Brain microvascular endothelial cell (primary cell): ENCODE data around the gene LCN12.

Source experiments
- DNase-seq: peaks from one replicate; pipeline ENCODE4 v3.0.0-alpha.2; 2020
- H3K27ac ChIP-seq: fragments of 250-450 bp; sonication (Bioruptor Pico); 2 replicates; pipeline ENCODE4 v1.5.1; 2020; ENCODE audit warnings: mild to moderate bottlenecking, moderate library complexity
- H3K27me3 ChIP-seq: fragments of 250-450 bp; sonication (Bioruptor Pico); replicated peaks from 2 replicates; pipeline ENCODE4 v1.5.1; 2020; ENCODE audit warnings: mild to moderate bottlenecking
- H3K36me3 ChIP-seq: fragments of 250-450 bp; sonication (Bioruptor Pico); replicated peaks from 2 replicates; pipeline ENCODE4 v1.5.1; 2020; ENCODE audit warnings: mild to moderate bottlenecking
- H3K4me3 ChIP-seq: 2 replicates; pipeline ENCODE4 v1.5.1; 2011; ENCODE audit warnings: low read depth, mild to moderate bottlenecking, control low read depth, low read length, moderate library complexity
- in situ Hi-C: cut with HindIII; loops from 2 replicates; pipeline ENCODE4 v1.10.0; 2017; ENCODE audit warnings: low sequenced_read_pairs, low pct_ligation_motif_present
- TF ChIP-seq, protein P1 (sequence below): IDR thresholded peaks from 2 replicates; pipeline ENCODE4 v1.5.1; 2011; ENCODE audit warnings: low read depth, mild to moderate bottlenecking, moderate library complexity, low read length, control low read depth, inconsistent platforms; ENCODE audit errors: missing control alignments

LCN12 gene

DNA sequence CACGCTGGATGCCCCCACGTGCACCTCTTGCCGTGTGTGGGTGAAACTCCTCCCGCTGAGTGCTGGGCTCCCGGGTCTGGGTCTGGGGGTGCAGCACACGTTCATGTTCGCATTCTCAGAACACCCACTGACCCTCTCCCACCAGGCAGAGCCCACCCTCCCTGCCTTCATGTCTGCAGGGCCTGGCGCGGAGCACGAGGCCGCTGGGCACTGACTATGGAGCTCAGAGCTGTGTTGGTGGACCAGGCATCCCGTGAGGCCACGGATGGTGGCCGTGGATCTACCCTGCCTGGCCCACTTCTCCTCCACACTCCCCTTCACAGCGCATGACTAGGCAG is 8.8 kb downstream of the LCN12 start:
- no peaks in the 10 kb centered on the region for H3K36me3 ChIP-seq
- no peak overlapping the region for H3K4me3 ChIP-seq
- no peaks in the 10 kb centered on the region for H3K27me3 ChIP-seq
- no peak overlapping the region for H3K27ac ChIP-seq
- TF ChIP-seq, protein P1, sequence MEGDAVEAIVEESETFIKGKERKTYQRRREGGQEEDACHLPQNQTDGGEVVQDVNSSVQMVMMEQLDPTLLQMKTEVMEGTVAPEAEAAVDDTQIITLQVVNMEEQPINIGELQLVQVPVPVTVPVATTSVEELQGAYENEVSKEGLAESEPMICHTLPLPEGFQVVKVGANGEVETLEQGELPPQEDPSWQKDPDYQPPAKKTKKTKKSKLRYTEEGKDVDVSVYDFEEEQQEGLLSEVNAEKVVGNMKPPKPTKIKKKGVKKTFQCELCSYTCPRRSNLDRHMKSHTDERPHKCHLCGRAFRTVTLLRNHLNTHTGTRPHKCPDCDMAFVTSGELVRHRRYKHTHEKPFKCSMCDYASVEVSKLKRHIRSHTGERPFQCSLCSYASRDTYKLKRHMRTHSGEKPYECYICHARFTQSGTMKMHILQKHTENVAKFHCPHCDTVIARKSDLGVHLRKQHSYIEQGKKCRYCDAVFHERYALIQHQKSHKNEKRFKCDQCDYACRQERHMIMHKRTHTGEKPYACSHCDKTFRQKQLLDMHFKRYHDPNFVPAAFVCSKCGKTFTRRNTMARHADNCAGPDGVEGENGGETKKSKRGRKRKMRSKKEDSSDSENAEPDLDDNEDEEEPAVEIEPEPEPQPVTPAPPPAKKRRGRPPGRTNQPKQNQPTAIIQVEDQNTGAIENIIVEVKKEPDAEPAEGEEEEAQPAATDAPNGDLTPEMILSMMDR: no peak
- in situ Hi-C loops: no loop called here
- DNase-seq: no peak

DNA sequence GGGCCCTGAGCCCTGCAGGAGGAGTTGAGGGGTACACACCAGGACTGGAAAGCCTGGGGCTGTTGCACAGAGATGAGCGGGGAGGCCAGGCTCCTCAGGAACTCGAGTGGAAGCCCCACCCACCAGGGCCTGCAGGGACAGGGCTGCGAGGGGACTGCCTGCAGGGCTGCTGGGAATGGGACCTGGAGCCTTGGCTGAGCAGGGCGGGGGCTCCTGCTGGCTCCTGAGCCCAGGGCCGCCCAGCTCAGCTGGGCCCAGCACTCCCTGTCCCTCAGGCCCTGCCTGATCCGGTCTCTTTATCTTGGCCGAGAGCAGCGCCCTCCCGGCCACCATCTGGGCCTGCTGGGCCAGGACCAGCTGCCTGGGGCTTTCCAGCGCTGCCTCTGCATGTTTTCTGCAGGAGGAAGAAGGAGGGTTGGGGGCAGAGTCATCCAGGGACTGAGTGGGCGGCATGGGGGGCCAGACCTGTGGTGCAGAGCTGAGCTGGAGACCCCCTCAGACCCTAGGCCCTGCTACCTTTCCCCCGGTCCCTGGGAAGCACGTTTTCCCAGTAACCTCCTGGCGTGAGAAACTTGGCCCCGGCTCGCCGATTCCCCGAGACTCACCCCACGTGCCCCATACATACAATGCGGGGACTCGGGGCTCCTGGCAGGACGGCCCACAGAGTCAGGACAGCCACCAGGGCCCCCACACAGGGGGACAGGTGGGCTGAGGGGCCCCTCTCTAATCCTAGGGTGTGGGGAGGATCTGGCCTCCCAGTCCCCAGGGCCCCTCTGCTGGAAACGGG is 9.4 kb downstream of the LCN12 start:
- no peak for DNase-seq
- H3K36me3 ChIP-seq: no peaks in the 10 kb centered on the region
- H3K4me3 ChIP-seq: no peak overlapping the region
- no peaks in the 10 kb centered on the region for H3K27me3 ChIP-seq
- no peak overlapping the region for H3K27ac ChIP-seq
- TF ChIP-seq, protein P1: no peak
- in situ Hi-C loops: no loop called here

DNA sequence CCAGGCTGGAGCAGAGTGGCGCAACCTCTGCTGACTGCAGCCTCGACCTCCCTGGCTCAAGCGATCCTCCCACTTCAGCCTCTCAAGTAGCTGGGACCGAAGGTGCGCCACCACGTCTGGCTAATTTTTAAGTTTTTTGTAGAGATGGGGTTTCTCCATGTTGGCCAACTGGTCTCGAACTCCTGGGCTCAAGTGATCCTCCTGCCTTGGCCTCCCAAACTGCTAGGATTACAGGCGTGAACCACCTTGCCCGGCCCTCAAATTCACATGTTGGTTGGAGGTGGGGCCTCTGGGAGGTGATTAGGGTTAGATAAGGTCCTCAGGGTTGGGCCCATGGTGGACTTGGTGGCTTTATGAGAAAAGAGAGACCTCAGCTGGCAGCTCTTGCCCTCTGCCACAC is 10.1 kb downstream of the LCN12 start:
- Histone ChIP-seq H3K27me3 (no peaks in the 10 kb centered on the region), H3K27ac (no peak overlapping the region), H3K4me3 (no peak overlapping the region), H3K36me3 (no peaks in the 10 kb centered on the region)
- DNase-seq: no peak
- TF ChIP-seq, protein P1: no peak
- in situ Hi-C loops: no loop called here

DNA sequence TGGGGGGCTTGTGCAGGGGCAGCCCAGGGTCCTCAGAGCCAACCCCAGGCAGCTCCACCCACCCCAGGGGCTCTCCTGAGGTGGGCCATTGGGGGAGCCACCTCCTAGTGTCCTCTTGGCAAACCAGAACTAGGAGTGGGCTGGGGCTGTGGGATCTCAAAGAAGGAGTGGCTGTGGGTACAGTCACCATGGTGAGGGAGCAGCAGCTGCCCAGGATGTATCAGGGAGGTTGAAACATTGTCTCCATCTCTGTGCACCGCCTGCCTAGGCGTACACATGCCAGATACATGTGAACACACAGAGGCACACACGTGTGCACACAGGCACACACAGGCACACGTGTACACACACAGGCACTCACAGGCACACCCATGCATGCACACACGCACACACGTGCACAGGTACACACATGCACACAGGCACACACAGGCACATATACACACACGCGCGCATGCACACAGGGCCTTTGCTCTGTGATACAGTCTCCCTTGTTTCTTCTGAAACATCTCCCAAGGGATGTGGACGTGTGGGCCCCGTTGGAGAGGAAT is 10.7 kb downstream of the LCN12 start:
- H3K36me3 ChIP-seq: no peaks in the 10 kb centered on the region
- H3K27me3 ChIP-seq: no peaks in the 10 kb centered on the region
- in situ Hi-C loops: no loop called here
- TF ChIP-seq, protein P1: no peak
- no peak for DNase-seq
- H3K4me3 ChIP-seq: no peak overlapping the region
- no peak overlapping the region for H3K27ac ChIP-seq

DNA sequence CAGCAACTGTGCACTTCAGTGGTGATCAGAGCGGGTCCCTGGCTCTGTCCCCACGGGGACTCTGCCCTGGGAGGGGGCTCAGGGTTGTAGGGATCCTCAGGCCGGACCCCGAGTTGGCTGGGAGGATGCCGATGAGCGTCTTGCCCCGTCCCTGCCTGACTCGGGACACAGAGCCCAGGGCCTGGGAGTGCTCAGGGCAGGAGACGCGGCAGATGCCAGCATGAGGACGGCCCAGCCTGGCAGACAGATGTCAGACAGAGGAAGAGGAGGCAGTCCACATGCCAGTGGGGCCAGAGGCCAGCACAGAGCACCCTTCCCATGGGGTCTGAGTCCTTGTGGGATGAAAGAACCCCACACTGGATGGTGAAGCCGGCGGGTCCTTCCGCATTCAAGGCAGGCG is 11.3 kb downstream of the LCN12 start:
- in situ Hi-C loops: no loop called here
- TF ChIP-seq, protein P1: no peak
- no peak overlapping the region for H3K27ac ChIP-seq
- no peak overlapping the region for H3K4me3 ChIP-seq
- no peaks in the 10 kb centered on the region for H3K36me3 ChIP-seq
- DNase-seq: no peak
- no peaks in the 10 kb centered on the region for H3K27me3 ChIP-seq

DNA sequence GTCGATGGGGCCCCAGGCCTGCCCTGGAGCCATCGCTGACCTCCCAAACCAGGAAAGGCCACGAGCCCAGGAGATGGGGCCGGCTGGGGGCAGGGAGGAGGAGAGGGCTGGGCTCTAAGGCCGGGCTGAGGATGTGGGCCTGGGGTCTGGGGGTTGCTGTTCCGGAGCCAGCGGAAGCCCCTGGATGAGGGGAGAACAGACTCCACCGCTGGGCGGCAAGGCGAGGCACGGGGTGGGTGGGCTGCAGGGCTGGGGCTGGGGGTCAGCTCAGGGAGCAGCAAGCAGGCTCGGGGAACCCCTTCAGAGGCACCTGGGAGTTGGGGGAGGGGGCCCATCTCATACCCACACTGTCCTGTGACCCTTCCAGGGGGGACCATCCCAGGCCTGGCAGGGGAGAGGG is 11.7 kb downstream of the LCN12 start:
- in situ Hi-C loops: no loop called here

More for the DNA sequence above, 11.7 kb downstream of the LCN12 start:
- no peak overlapping the region for H3K27ac ChIP-seq
- H3K36me3 ChIP-seq: no peaks in the 10 kb centered on the region
- H3K27me3 ChIP-seq: no peaks in the 10 kb centered on the region
- H3K4me3 ChIP-seq: no peak overlapping the region
- no peak for DNase-seq
- TF ChIP-seq, protein P1: no peak
